Prostate gland (tissue), 2 donors: ENCODE measurements around the gene CIPC.

Experiments
- CTCF ChIP-seq, 4 experiments: fragments of 200-600 bp in 2 of 4; fragments of 450-650 bp in 2 of 4; sonication (generic) in 2 of 4; IDR thresholded peaks; 1 replicate in 3 of 4; 2 replicates in 1 of 4; pipeline ENCODE4 v1.5.1; 2016 to 2019; ENCODE audit warnings: antibody characterized with exemption in 4 of 4, mild to moderate bottlenecking in 2 of 4, moderate library complexity in 2 of 4
- POLR2A ChIP-seq: fragments of 450-650 bp; IDR thresholded peaks from one replicate; pipeline ENCODE4 v1.6.1; 2016; ENCODE audit warnings: antibody characterized with exemption, mild to moderate bottlenecking

GRCh38 chr14:77108753-77109152, 10.7 kb downstream of the CIPC start:
- no peak for TF ChIP-seq CTCF (IDR thresholded peaks at IDR 0.05)
- TF ChIP-seq POLR2A: no peak
